Vagina (tissue), 2 donors: Measurements from ENCODE around the gene KAZN.

Source experiments
- POLR2A ChIP-seq, 2 donors: fragments of 450-650 bp; IDR thresholded peaks; one replicate each; pipeline ENCODE4 v1.6.1; 2017; ENCODE audit warnings: antibody characterized with exemption in 2 of 2, mild to moderate bottlenecking in 2 of 2, moderate library complexity in 2 of 2
- POLR2AphosphoS5 ChIP-seq, 2 donors: sonication (generic); formaldehyde crosslinking; IDR thresholded peaks; one replicate each; pipeline ENCODE4 v1.9.0; 2017; ENCODE audit warnings: antibody characterized with exemption in 2 of 2, mild to moderate bottlenecking in 2 of 2, low read depth in 1 of 2; ENCODE audit not compliant: insufficient read depth in 1 of 2
- TF ChIP-seq, protein P1 (sequence below), 3 experiments: fragments of 450-650 bp in 2 of 3; fragments of 200-600 bp in 1 of 3; sonication (generic) in 1 of 3; IDR thresholded peaks; one replicate each; pipeline ENCODE4 v1.5.1; 2017 to 2019; ENCODE audit warnings: antibody characterized with exemption in 3 of 3, mild to moderate bottlenecking in 2 of 3, moderate library complexity in 2 of 3

DNA sequence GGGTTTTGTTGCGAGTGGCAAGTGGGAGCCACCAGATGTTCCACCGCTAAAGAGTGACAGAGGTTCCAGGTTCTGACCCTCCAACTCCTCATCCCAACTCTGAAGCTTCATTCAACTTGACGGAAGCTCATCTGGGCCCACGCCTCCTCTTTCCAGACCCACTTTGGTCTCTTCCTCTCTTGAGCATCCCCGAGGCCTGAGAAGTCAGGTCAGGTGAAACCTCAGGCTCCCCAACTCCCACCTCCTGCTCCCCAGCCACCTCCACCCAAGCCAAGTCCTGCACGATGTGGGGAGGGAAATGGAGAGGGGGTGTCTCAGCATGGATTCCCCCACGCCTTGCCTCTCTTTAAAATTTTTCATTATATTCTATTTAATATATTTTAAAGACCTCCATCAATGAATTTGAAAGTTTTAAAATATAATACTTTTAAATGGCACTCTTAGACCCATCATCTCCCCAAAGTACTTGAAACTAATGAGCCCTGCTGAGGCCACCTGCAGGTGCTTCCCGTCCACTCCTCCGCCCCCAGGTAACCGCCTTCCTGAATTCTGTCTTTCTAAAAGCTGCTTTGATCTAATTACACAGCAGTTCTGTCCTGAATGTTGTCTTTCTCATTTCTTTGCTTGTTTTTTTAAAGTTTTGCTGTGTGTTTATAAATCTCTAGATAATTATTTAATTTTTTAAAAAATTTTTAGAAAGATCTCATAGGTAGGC, 238.1 kb downstream of the KAZN start:
- TF ChIP-seq, protein P1, sequence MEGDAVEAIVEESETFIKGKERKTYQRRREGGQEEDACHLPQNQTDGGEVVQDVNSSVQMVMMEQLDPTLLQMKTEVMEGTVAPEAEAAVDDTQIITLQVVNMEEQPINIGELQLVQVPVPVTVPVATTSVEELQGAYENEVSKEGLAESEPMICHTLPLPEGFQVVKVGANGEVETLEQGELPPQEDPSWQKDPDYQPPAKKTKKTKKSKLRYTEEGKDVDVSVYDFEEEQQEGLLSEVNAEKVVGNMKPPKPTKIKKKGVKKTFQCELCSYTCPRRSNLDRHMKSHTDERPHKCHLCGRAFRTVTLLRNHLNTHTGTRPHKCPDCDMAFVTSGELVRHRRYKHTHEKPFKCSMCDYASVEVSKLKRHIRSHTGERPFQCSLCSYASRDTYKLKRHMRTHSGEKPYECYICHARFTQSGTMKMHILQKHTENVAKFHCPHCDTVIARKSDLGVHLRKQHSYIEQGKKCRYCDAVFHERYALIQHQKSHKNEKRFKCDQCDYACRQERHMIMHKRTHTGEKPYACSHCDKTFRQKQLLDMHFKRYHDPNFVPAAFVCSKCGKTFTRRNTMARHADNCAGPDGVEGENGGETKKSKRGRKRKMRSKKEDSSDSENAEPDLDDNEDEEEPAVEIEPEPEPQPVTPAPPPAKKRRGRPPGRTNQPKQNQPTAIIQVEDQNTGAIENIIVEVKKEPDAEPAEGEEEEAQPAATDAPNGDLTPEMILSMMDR (IDR thresholded peaks at IDR 0.05): no peak
- TF ChIP-seq POLR2A (IDR thresholded peaks at IDR 0.05): no peak
- TF ChIP-seq POLR2AphosphoS5 (IDR thresholded peaks at IDR 0.05; ENCODE audit: insufficient read depth in 1 of 2, low read depth in 1 of 2): no peak
